Upper lobe of right lung (tissue), 1 donor: ENCODE results near the gene WDR81. TPM values are rescaled to one million over a fixed set of nuclear protein-coding genes. Genes with fewer than 3 reads are reported as not detected.
A peak's percentile ranks its signal among the peaks of the same experiment; 100 is the strongest.
"Not testable (repeated sequence)": the region's sequence is repeated elsewhere in the genome, so short reads cannot be mapped to it uniquely, and the experiment has no call there.

Source experiments
- ATAC-seq: fragments of 200-7000 bp; cut with Tn5 transposase; one replicate; pipeline ENCODE4 v1.9.1; 2020; ENCODE audit warnings: mild to moderate bottlenecking, moderate library complexity
- DNase-seq: peaks from one replicate; pipeline ENCODE4 v3.0.0-alpha.2; 2020
- H3K27ac ChIP-seq: fragments of 200-600 bp; one replicate; pipeline ENCODE4 v1.8.0; 2022
- H3K27me3 ChIP-seq: fragments of 200-600 bp; one replicate; pipeline ENCODE4 v1.8.0; 2022; ENCODE audit warnings: mild to moderate bottlenecking
- H3K36me3 ChIP-seq: fragments of 200-600 bp; one replicate; pipeline ENCODE4 v1.8.0; 2022
- H3K4me1 ChIP-seq: fragments of 200-600 bp; one replicate; pipeline ENCODE4 v1.8.0; 2022
- H3K4me3 ChIP-seq: fragments of 200-600 bp; one replicate; pipeline ENCODE4 v1.8.0; 2022; ENCODE audit warnings: mild to moderate bottlenecking
- H3K9me3 ChIP-seq: fragments of 200-600 bp; one replicate; pipeline ENCODE4 v1.8.0; 2022
- intact Hi-C: fragments of 100-400 bp; cut with DNase I; formaldehyde crosslinking; loops from one replicate; pipeline ENCODE4 v1.11.0; 2022
- total RNA-seq: library from RNA; stranded (reverse); fragmentation: NEBNext Ultra II Directional; extraction: Animal tissue kit (Norgen Biotek cat#: 25700); gene quantifications from one replicate; pipeline ENCODE4 v1.2.1, GENCODE V29; 2021
- TF ChIP-seq, protein P1 (sequence below): fragments of 200-600 bp; IDR thresholded peaks from one replicate; pipeline ENCODE4 v1.8.0; 2022; ENCODE audit warnings: antibody characterized with exemption
- donor health status: DM: no; HTN: yes; CAD: no; lungs with severe emphysema.

WDR81 gene
- total RNA-seq, 1 donor from 2014 or later = 43.9 TPM

DNA sequence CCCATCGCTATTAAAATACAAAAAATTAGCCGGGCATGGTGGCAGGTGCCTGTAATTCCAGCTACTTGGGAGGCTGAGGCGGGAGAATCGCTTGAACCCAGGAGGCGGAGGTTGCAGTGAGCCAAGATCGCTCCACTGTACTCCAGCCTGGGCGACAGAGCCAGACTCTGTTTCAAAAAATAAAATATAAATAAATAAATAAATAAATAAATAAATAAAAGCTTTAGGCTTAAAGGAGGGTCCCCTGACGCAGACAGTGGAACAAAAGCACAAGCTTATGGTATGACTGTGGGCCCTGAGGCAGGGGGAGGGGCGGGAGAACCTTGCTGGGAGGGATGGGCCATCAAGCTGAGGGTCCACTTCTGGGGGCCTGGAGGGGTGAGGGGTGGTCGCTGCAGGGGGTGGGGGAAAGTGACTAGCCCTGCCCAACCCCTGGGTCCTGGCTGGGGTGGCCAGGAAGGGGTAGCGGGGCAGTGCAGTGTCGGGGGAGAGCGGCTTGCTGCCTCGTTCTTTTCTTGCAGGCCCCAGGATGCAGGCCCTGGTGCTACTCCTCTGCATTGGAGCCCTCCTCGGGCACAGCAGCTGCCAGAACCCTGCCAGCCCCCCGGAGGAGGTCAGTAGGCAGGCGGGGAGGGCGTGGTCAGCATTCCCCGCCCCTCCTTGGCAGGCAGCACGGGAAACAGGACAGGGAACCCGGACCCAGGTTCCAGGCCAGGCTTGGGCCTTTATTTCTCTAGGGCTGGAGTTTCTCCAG, 42.1 kb downstream of the WDR81 start:
- TF ChIP-seq, protein P1, sequence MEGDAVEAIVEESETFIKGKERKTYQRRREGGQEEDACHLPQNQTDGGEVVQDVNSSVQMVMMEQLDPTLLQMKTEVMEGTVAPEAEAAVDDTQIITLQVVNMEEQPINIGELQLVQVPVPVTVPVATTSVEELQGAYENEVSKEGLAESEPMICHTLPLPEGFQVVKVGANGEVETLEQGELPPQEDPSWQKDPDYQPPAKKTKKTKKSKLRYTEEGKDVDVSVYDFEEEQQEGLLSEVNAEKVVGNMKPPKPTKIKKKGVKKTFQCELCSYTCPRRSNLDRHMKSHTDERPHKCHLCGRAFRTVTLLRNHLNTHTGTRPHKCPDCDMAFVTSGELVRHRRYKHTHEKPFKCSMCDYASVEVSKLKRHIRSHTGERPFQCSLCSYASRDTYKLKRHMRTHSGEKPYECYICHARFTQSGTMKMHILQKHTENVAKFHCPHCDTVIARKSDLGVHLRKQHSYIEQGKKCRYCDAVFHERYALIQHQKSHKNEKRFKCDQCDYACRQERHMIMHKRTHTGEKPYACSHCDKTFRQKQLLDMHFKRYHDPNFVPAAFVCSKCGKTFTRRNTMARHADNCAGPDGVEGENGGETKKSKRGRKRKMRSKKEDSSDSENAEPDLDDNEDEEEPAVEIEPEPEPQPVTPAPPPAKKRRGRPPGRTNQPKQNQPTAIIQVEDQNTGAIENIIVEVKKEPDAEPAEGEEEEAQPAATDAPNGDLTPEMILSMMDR = no peak
- H3K4me3 ChIP-seq = no peak overlapping the region
- DNase-seq (no peak), ATAC-seq (no peak)
- H3K27ac ChIP-seq = no peak overlapping the region
- no peaks in the 10 kb centered on the region for H3K36me3 ChIP-seq
- H3K4me1 ChIP-seq = peaks cover 31% of the 10 kb centered on the region
- intact Hi-C loops = no loop called here
- no peaks in the 10 kb centered on the region for H3K9me3 ChIP-seq
- no peaks in the 10 kb centered on the region for H3K27me3 ChIP-seq

DNA sequence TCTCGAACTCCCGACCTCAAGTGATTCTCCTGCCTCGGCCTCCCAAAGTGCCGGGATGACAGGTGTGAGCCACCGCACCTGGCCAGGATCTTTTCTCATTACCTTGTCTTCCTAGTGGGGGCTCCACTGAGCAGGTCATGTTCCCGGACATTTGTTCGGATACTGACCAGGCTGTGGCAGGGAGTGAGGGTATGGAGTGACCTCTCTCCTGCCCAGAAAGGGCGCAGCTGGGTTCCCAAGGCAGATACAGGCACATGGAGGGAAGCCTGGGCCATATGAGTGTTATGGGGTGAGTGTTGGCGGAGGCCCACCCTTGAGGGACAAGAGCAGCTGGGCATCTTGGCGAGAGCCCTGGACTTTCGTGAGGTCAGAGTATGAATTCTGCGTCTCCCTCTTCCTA, 42.9 kb downstream of the WDR81 start:
- Histone ChIP-seq H3K36me3 (no peaks in the 10 kb centered on the region), H3K27ac (no peak overlapping the region), H3K4me3 (no peak overlapping the region), H3K9me3 (no peaks in the 10 kb centered on the region), H3K27me3 (no peaks in the 10 kb centered on the region), H3K4me1 (peaks cover 30% of the 10 kb centered on the region)
- no peak for DNase-seq
- intact Hi-C loops = no loop called here
- TF ChIP-seq, protein P1 = no peak
- ATAC-seq = no peak

DNA sequence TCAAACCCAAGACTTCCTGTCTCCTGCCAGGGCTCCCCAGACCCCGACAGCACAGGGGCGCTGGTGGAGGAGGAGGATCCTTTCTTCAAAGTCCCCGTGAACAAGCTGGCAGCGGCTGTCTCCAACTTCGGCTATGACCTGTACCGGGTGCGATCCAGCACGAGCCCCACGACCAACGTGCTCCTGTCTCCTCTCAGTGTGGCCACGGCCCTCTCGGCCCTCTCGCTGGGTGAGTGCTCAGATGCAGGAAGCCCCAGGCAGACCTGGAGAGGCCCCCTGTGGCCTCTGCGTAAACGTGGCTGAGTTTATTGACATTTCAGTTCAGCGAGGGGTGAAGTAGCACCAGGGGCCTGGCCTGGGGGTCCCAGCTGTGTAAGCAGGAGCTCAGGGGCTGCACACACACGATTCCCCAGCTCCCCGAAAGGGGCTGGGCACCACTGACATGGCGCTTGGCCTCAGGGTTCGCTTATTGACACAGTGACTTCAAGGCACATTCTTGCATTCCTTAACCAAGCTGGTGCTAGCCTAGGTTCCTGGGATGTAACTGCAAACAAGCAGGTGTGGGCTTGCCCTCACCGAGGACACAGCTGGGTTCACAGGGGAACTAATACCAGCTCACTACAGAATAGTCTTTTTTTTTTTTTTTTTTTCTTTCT, 45.4 kb downstream of the WDR81 start:
- Histone ChIP-seq H3K9me3 (no peaks in the 10 kb centered on the region), H3K27ac (no peak overlapping the region), H3K4me1 (peaks cover 19% of the 10 kb centered on the region), H3K27me3 (no peaks in the 10 kb centered on the region), H3K4me3 (no peak overlapping the region), H3K36me3 (no peaks in the 10 kb centered on the region)
- no peak for DNase-seq
- TF ChIP-seq, protein P1 = no peak
- intact Hi-C loops = no loop called here
- ATAC-seq = peak; percentile 79

DNA sequence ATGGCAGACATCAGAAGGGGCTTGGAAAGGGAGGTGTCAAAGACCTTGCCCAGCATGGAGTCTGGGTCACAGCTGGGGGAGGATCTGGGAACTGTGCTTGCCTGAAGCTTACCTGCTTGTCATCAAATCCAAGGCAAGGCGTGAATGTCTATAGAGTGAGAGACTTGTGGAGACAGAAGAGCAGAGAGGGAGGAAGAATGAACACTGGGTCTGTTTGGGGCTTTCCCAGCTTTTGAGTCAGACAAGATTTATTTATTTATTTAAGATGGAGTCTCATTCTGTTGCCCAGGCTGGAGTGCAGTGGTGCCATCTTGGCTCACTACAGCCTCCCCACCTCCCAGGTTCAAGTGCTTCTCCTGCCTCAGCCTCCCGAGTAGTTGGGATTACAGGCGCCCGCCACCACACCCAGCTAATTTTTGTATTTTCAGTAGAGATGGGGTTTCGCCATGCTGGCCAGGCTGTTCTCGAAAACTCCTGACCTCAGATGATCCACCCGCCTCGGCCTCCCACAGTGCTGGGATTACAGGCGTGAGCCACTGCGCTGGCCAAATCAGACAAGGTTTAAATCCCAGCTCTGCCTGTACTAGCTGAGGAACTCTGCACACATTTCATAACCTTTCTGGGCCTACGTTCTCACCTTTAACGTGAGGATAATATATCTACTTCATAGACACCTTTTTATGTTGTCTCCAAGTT, 48.6 kb downstream of the WDR81 start:
- Histone ChIP-seq H3K36me3 (peaks cover 20% of the 10 kb centered on the region), H3K27ac (peak overlapping the region; percentile 9), H3K4me1 (peaks cover 10% of the 10 kb centered on the region)
- H3K27me3 ChIP-seq, H3K9me3 ChIP-seq, DNase-seq, ATAC-seq, H3K4me3 ChIP-seq, intact Hi-C loops: not testable (repeated sequence)

DNA sequence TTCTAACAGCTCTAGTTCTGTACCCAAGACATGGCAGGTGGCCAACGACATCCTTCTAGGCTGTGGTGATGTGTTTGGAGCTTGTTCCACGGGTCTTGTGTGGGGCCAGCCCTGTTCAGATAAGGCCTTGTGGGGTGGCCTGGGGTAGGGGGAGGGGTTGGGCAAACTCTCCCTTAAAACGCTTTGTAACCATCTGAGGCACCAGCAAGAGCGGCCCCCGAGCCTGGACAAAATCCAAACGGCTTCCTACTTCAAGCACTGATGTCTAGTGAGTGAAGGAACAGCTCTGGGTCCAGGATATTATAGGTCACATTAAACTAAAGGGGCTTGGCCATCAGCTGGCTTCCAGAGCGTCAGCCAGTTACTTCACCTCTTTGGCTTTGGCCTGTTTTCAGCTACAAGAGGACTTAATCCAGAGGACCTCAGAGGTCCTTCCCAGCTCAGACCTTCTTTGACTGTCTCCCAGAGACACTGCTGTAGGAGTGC, 49.2 kb downstream of the WDR81 start:
- peak overlapping the region; percentile 9 for H3K27ac ChIP-seq
- peaks cover 16% of the 10 kb centered on the region for H3K4me1 ChIP-seq
- no peaks in the 10 kb centered on the region for H3K27me3 ChIP-seq
- intact Hi-C loops = no loop called here
- H3K9me3 ChIP-seq = no peaks in the 10 kb centered on the region
- TF ChIP-seq, protein P1 = no peak
- H3K4me3 ChIP-seq = no peak overlapping the region
- no peak for ATAC-seq
- no peak for DNase-seq
- H3K36me3 ChIP-seq = peaks cover 25% of the 10 kb centered on the region
